ENCODE results near the gene BICRA. TPM values are rescaled to one million over a fixed set of nuclear protein-coding genes. Genes with fewer than 3 reads are reported as not detected.

The BICRA gene
- total RNA-seq, 1 experiment from 2014 or later = 24.4 TPM

- no peaks in the 10 kb centered on the region for H3K9me3 Mint-ChIP-seq (ENCODE audit: low read depth, unreplicated experiment)
- CTCF ChIA-PET = interaction anchor here (1.4 to 1.9 kb wide), 3 partner anchors 13 to 17 kb away, joined by 3 to 16 read pairs (median 6); partner anchors contain the start of genes EHD2 and NOP53
- H3K27me3 Mint-ChIP-seq (ENCODE audit: unreplicated experiment) = no peaks in the 10 kb centered on the region
- peaks cover 45% of the 10 kb centered on the region for H3K4me1 Mint-ChIP-seq (ENCODE audit: low read depth, unreplicated experiment)
- H3K27ac Mint-ChIP-seq (ENCODE audit: unreplicated experiment) = peak overlapping the region; percentile 96
- TSS peak; percentile 59 for BruUV-seq (replicated peaks)
- peak overlapping the region; percentile 85 for H3K4me3 Mint-ChIP-seq (ENCODE audit: low read depth, unreplicated experiment)
- intact Hi-C loops (cut with micrococcal nuclease; ENCODE audit: unreplicated experiment) = loop anchor here (2.0 kb wide), 1 partner anchor 15 kb away; the partner anchor contains the start of gene NOP53
- TF ChIP-seq CTCF (IDR thresholded peaks at IDR 0.05; ENCODE audit: unreplicated experiment) = no peak
- peaks cover 60% of the 10 kb centered on the region for H3K36me3 Mint-ChIP-seq (ENCODE audit: insufficient read depth, unreplicated experiment)
- DNase-seq = peak; percentile 96
These were observed 121.0 kb downstream of the BICRA start for GRCh38 chr19:47729799-47730520.

- Mint-ChIP-seq H3K4me1 (ENCODE audit: low read depth, unreplicated experiment) (peaks cover 45% of the 10 kb centered on the region), H3K36me3 (ENCODE audit: insufficient read depth, unreplicated experiment) (peaks cover 59% of the 10 kb centered on the region), H3K4me3 (ENCODE audit: low read depth, unreplicated experiment) (peak overlapping the region; percentile 85), H3K27me3 (ENCODE audit: unreplicated experiment) (no peaks in the 10 kb centered on the region), H3K9me3 (ENCODE audit: low read depth, unreplicated experiment) (no peaks in the 10 kb centered on the region), H3K27ac (ENCODE audit: unreplicated experiment) (peak overlapping the region; percentile 96)
- TF ChIP-seq CTCF (IDR thresholded peaks at IDR 0.05; ENCODE audit: unreplicated experiment) = no peak
- DNase-seq = no peak
- intact Hi-C loops (cut with micrococcal nuclease; ENCODE audit: unreplicated experiment) = no loop called here
- no TSS peak for BruUV-seq (replicated peaks)
- CTCF ChIA-PET = interaction anchor here (1.4 to 1.9 kb wide), 3 partner anchors 13 to 17 kb away, joined by 3 to 16 read pairs (median 6); partner anchors contain the start of genes EHD2 and NOP53
These were observed 121.6 kb downstream of the BICRA start for GRCh38 chr19:47730521-47730889.

GRCh38 chr19:47730910-47731309, 122.0 kb downstream of the BICRA start:
- CTCF ChIA-PET = no interaction called here
- Mint-ChIP-seq H3K27me3 (ENCODE audit: unreplicated experiment) (no peaks in the 10 kb centered on the region), H3K4me3 (ENCODE audit: low read depth, unreplicated experiment) (peak overlapping the region; percentile 85), H3K4me1 (ENCODE audit: low read depth, unreplicated experiment) (peaks cover 45% of the 10 kb centered on the region), H3K27ac (ENCODE audit: unreplicated experiment) (peak overlapping the region; percentile 96), H3K36me3 (ENCODE audit: insufficient read depth, unreplicated experiment) (peaks cover 55% of the 10 kb centered on the region), H3K9me3 (ENCODE audit: low read depth, unreplicated experiment) (no peaks in the 10 kb centered on the region)
- no peak for DNase-seq
- no peak for TF ChIP-seq CTCF (IDR thresholded peaks at IDR 0.05; ENCODE audit: unreplicated experiment)
- intact Hi-C loops (cut with micrococcal nuclease; ENCODE audit: unreplicated experiment) = no loop called here
- no TSS peak for BruUV-seq (replicated peaks)

- H3K36me3 Mint-ChIP-seq (ENCODE audit: insufficient read depth, unreplicated experiment) = peaks cover 28% of the 10 kb centered on the region
- CTCF ChIA-PET = interaction anchor here (0.6 kb wide), 1 partner anchor 135 kb away, joined by 3 read pairs; no protein-coding TSS in a partner anchor
- BruUV-seq (replicated peaks) = no TSS peak
- TF ChIP-seq CTCF (IDR thresholded peaks at IDR 0.05; ENCODE audit: unreplicated experiment) = no peak
- H3K4me1 Mint-ChIP-seq (ENCODE audit: low read depth, unreplicated experiment) = peaks cover 7% of the 10 kb centered on the region
- H3K9me3 Mint-ChIP-seq (ENCODE audit: low read depth, unreplicated experiment) = no peaks in the 10 kb centered on the region
- H3K27me3 Mint-ChIP-seq (ENCODE audit: unreplicated experiment) = no peaks in the 10 kb centered on the region
- H3K4me3 Mint-ChIP-seq (ENCODE audit: low read depth, unreplicated experiment) = no peak overlapping the region
- H3K27ac Mint-ChIP-seq (ENCODE audit: unreplicated experiment) = no peak overlapping the region
- DNase-seq = no peak
- intact Hi-C loops (cut with micrococcal nuclease; ENCODE audit: unreplicated experiment) = no loop called here
These were observed 126.2 kb downstream of the BICRA start for GRCh38 chr19:47735131-47735530.
